H1 (cell line): ENCODE measurements around the gene ACTA2.

Experiments
- CBX5 ChIP-seq: fragments of 300-800, 300-1000 bp; sonication (generic); IDR thresholded peaks from 2 replicates; pipeline ENCODE4 v1.7.1; 2016; ENCODE audit warnings: antibody characterized with exemption, low read length, low read depth
- CREB1 ChIP-seq: IDR thresholded peaks from 2 replicates; pipeline ENCODE4 v1.6.1; 2012; ENCODE audit warnings: inconsistent platforms
- EZH2 ChIP-seq: fragments of 200-600 bp; sonication (generic); IDR thresholded peaks from 2 replicates; pipeline ENCODE4 v1.7.1; 2012; ENCODE audit warnings: low read depth, mild to moderate bottlenecking, moderate library complexity, low read length, inconsistent platforms; ENCODE audit not compliant: severe bottlenecking
- GABPA ChIP-seq: IDR thresholded peaks from 2 replicates; pipeline ENCODE4 v1.6.1; 2011; ENCODE audit warnings: mild to moderate bottlenecking, low read length, moderate library complexity, borderline replicate concordance; ENCODE audit not compliant: insufficient read depth
- MAFK ChIP-seq: IDR thresholded peaks from 2 replicates; pipeline ENCODE4 v1.6.1; 2012; ENCODE audit warnings: low read depth, mild to moderate bottlenecking, improper control_type of control experiment, low read length
- POLR2A ChIP-seq, 2 experiments: IDR thresholded peaks; 1 replicate in 1 of 2; 2 replicates in 1 of 2; pipeline ENCODE4 v1.6.1; 2011; ENCODE audit warnings: low read depth in 2 of 2, low read length in 2 of 2, mild to moderate bottlenecking in 2 of 2; ENCODE audit errors: control extremely low read depth in 1 of 2
- POLR2AphosphoS5 ChIP-seq: IDR thresholded peaks from 2 replicates; pipeline ENCODE4 v1.6.1; 2011; ENCODE audit warnings: low read depth, low read length
- RAD21 ChIP-seq, 2 experiments: IDR thresholded peaks in 1 of 2; conservative IDR thresholded peaks in 1 of 2; 2 replicates each; pipeline ENCODE4 v1.6.1; 2011; ENCODE audit warnings: low read depth in 2 of 2, low read length in 2 of 2, improper control_type of control experiment in 1 of 2, inconsistent platforms in 1 of 2, mild to moderate bottlenecking in 1 of 2, moderate library complexity in 1 of 2
- RFX5 ChIP-seq: IDR thresholded peaks from 2 replicates; pipeline ENCODE4 v1.6.1; 2011; ENCODE audit warnings: low read depth, low read length, improper control_type of control experiment, borderline replicate concordance
- SP2 ChIP-seq: IDR thresholded peaks from 2 replicates; pipeline ENCODE4 v1.6.1; 2012; ENCODE audit warnings: mild to moderate bottlenecking, low read length, inconsistent platforms
- SUZ12 ChIP-seq: fragments of 200-600 bp; sonication (generic); IDR thresholded peaks from 2 replicates; pipeline ENCODE4 v1.6.1; 2012; ENCODE audit warnings: mild to moderate bottlenecking, inconsistent platforms, low read length, moderate library complexity, mixed read lengths
- TCF12 ChIP-seq: IDR thresholded peaks from 2 replicates; pipeline ENCODE4 v1.6.1; 2011; ENCODE audit warnings: low read depth, mild to moderate bottlenecking, low read length
- TF ChIP-seq, protein P1 (sequence below), 3 experiments: IDR thresholded peaks; 1 replicate in 2 of 3; 2 replicates in 1 of 3; pipeline versions ENCODE4 v1.5.1 to v1.6.1; 2011; ENCODE audit warnings: low read length in 3 of 3, mild to moderate bottlenecking in 3 of 3, inconsistent platforms in 2 of 3, low read depth in 1 of 3, moderate library complexity in 1 of 3; ENCODE audit not compliant: insufficient read depth in 1 of 3; ENCODE audit errors: control extremely low read depth in 1 of 3

DNA sequence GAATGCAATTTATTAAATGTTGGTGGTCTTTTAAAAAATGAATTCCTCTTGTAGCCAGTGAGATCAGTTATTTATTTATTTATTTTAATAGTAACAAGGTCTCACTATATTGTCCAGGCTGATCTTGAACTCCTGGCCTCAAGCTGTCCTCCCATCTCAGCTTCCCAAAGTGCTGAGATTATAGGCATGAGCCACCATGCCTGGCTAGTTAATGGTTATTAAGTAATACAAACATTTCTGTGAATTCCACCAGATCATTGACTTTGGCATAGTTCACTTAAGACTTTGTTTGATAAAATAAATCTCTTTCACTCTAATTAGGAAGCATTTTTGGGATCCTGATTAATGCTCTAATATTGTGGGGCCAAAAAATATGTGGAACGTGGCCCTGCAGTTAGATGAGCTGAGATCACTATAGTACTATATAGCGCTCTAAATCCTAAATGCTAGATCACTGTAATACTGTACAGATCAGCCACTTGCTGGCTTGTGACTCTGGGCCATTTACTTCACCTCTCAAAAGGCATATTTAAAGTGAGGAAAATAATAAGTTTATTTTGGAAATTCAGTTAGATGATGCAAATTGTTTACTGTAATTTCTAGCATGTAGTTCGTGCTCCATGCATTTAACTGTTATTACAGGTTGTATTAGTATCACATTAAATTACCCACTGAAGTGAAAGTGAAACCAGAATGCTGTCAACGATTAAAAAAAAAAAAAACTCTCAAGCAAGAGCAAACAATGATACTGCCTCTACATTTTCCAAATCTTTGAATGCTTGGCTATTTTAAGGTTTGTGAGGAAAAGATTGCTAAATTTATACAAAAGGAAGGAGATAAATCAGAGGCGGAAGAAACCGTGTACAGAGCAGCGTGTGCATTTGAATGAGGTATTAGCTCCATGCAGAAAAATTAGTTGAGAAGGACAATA lies 22.1 kb upstream of the ACTA2 start:
- TF ChIP-seq, protein P1, sequence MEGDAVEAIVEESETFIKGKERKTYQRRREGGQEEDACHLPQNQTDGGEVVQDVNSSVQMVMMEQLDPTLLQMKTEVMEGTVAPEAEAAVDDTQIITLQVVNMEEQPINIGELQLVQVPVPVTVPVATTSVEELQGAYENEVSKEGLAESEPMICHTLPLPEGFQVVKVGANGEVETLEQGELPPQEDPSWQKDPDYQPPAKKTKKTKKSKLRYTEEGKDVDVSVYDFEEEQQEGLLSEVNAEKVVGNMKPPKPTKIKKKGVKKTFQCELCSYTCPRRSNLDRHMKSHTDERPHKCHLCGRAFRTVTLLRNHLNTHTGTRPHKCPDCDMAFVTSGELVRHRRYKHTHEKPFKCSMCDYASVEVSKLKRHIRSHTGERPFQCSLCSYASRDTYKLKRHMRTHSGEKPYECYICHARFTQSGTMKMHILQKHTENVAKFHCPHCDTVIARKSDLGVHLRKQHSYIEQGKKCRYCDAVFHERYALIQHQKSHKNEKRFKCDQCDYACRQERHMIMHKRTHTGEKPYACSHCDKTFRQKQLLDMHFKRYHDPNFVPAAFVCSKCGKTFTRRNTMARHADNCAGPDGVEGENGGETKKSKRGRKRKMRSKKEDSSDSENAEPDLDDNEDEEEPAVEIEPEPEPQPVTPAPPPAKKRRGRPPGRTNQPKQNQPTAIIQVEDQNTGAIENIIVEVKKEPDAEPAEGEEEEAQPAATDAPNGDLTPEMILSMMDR (IDR thresholded peaks at IDR 0.05; ENCODE audit: control extremely low read depth in 1 of 3, insufficient read depth in 1 of 3, low read depth in 1 of 3, low read length in 3 of 3): no peak
- TF ChIP-seq GABPA: no peak
- no peak for TF ChIP-seq SUZ12
- no peak for TF ChIP-seq MAFK
- TF ChIP-seq POLR2A (IDR thresholded peaks at IDR 0.05; ENCODE audit: control extremely low read depth in 1 of 2, low read depth in 2 of 2, low read length in 2 of 2): no peak
- TF ChIP-seq POLR2AphosphoS5: no peak
- TF ChIP-seq SP2: no peak
- TF ChIP-seq TCF12: no peak
- TF ChIP-seq RFX5: no peak
- no peak for TF ChIP-seq EZH2
- TF ChIP-seq CBX5: no peak
- no peak for TF ChIP-seq RAD21 (IDR thresholded peaks at IDR 0.05 in 1 of 2, conservative IDR thresholded peaks at IDR 0.05 in 1 of 2; ENCODE audit: low read depth in 2 of 2, low read length in 2 of 2)
- no peak for TF ChIP-seq CREB1
